ENCODE results near the gene STAG1.

DNA sequence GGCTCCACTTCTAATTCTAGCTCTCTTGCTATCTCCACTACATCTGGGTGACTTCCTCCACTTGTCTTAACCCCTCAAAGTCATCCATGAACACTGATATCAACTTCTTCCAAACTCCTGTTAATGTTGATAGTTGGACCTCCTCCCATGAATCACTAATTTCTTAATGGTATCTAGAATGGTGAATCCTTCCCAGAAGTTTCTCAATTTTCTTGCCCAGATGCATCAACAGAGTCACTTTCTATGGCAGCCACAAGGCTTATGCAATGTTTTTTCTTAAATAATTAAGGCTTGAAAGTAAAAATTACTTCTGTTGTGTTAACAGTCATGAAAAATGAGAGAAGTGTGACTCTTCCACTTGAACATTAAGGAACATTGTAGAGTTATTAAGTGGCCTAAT, 337.7 kb downstream of the STAG1 start:
- TF ChIP-seq, protein P1, sequence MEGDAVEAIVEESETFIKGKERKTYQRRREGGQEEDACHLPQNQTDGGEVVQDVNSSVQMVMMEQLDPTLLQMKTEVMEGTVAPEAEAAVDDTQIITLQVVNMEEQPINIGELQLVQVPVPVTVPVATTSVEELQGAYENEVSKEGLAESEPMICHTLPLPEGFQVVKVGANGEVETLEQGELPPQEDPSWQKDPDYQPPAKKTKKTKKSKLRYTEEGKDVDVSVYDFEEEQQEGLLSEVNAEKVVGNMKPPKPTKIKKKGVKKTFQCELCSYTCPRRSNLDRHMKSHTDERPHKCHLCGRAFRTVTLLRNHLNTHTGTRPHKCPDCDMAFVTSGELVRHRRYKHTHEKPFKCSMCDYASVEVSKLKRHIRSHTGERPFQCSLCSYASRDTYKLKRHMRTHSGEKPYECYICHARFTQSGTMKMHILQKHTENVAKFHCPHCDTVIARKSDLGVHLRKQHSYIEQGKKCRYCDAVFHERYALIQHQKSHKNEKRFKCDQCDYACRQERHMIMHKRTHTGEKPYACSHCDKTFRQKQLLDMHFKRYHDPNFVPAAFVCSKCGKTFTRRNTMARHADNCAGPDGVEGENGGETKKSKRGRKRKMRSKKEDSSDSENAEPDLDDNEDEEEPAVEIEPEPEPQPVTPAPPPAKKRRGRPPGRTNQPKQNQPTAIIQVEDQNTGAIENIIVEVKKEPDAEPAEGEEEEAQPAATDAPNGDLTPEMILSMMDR (IDR thresholded peaks at IDR 0.05; ENCODE audit: insufficient read depth, low read depth, low read length): no peak
- no peak for TF ChIP-seq EZH2 (IDR thresholded peaks at IDR 0.05; ENCODE audit: insufficient read depth, low read length)

Measured in astrocyte (in vitro differentiated cells and primary cell).